ENCODE data around the gene OAF.

- TF ChIP-seq, protein P1, sequence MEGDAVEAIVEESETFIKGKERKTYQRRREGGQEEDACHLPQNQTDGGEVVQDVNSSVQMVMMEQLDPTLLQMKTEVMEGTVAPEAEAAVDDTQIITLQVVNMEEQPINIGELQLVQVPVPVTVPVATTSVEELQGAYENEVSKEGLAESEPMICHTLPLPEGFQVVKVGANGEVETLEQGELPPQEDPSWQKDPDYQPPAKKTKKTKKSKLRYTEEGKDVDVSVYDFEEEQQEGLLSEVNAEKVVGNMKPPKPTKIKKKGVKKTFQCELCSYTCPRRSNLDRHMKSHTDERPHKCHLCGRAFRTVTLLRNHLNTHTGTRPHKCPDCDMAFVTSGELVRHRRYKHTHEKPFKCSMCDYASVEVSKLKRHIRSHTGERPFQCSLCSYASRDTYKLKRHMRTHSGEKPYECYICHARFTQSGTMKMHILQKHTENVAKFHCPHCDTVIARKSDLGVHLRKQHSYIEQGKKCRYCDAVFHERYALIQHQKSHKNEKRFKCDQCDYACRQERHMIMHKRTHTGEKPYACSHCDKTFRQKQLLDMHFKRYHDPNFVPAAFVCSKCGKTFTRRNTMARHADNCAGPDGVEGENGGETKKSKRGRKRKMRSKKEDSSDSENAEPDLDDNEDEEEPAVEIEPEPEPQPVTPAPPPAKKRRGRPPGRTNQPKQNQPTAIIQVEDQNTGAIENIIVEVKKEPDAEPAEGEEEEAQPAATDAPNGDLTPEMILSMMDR (IDR thresholded peaks at IDR 0.05) = no peak
- TF ChIP-seq POLR2A (IDR thresholded peaks at IDR 0.05) (no peak), EP300 (IDR thresholded peaks at IDR 0.05) (no peak)
Measured at GRCh38 chr11:120255519-120255866, 44.7 kb downstream of the OAF start.
